Smooth muscle cell of bladder (primary cell): ENCODE results near the gene STOX1. TPM values are rescaled to one million over a fixed set of nuclear protein-coding genes. Genes with fewer than 3 reads are reported as not detected.

Experiments used
- total RNA-seq: library from RNA; depleted of rRNA; stranded (reverse); fragments of >200 nt; gene quantifications from 2 replicates; pipeline ENCODE4 v1.2.3, GENCODE V29; 2014

Gene STOX1
- total RNA-seq, result 0.14 and 0.18 TPM in 2 replicates

GRCh38 chr10:68826764-68827591 is at the start of gene STOX1:
STOX1 (plus strand) TSS chr10:68827531; CDS start chr10:68827624, 93 bp downstream.

GRCh38 chr10:68901105-68901927 is 74.0 kb downstream of the STOX1 start, which contains the start of gene DDX50:
DDX50 (plus strand) TSS chr10:68901315; CDS start chr10:68901385, 70 bp downstream.

Other genes starting within 250 kb of the STOX1 start
- gene CCAR1, start 106.3 kb upstream of the STOX1 start, total RNA-seq, result 21.7 and 22.8 TPM in 2 replicates
- gene DDX50, start 73.8 kb downstream of the STOX1 start, total RNA-seq, result 55.9 and 65.8 TPM in 2 replicates
- 49.2 and 66.1 TPM in 2 replicates for gene DDX21, start 128.6 kb downstream of the STOX1 start, total RNA-seq
- 19.8 and 22.9 TPM in 2 replicates for gene KIFBP, start 161.3 kb downstream of the STOX1 start, total RNA-seq